Gastrocnemius medialis (tissue), 4 donors: ENCODE measurements around the gene MRC2.

Experiments used
- POLR2A ChIP-seq, 2 donors: fragments of 450-650 bp; IDR thresholded peaks; one replicate each; pipeline ENCODE4 v1.6.1; 2017; ENCODE audit warnings: antibody characterized with exemption in 2 of 2, mild to moderate bottlenecking in 2 of 2, moderate library complexity in 2 of 2
- TF ChIP-seq, protein P1 (sequence below), 5 experiments: fragments of 450-650 bp in 3 of 5; fragments of 200-600 bp in 2 of 5; sonication (generic) in 2 of 5; IDR thresholded peaks in 4 of 5; conservative IDR thresholded peaks in 1 of 5; 1 replicate in 4 of 5; 2 replicates in 1 of 5; pipeline ENCODE4 v1.5.1; 2016 to 2019; ENCODE audit warnings: antibody characterized with exemption in 5 of 5, mild to moderate bottlenecking in 3 of 5, moderate library complexity in 3 of 5

DNA sequence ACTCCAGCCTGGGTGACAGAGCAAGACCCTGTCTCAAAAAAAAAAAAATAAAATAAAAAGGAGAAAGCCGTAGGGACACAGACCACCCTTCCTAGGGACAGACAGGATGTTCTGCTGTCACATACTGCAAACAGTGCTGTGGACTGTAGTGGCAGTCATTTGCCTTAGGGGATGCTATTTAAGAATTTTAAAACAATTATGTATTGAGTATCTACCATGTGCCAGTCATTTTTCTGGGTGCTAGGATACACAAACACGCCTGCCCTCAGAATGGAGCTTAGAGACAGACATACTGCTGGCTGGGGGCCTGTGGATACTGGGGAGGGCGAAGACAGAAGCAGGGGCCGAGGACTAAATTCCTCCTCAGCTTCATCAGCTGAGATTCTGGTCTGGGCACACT lies 45.5 kb downstream of the MRC2 start:
- no peak for TF ChIP-seq POLR2A (IDR thresholded peaks at IDR 0.05)
- TF ChIP-seq, protein P1, sequence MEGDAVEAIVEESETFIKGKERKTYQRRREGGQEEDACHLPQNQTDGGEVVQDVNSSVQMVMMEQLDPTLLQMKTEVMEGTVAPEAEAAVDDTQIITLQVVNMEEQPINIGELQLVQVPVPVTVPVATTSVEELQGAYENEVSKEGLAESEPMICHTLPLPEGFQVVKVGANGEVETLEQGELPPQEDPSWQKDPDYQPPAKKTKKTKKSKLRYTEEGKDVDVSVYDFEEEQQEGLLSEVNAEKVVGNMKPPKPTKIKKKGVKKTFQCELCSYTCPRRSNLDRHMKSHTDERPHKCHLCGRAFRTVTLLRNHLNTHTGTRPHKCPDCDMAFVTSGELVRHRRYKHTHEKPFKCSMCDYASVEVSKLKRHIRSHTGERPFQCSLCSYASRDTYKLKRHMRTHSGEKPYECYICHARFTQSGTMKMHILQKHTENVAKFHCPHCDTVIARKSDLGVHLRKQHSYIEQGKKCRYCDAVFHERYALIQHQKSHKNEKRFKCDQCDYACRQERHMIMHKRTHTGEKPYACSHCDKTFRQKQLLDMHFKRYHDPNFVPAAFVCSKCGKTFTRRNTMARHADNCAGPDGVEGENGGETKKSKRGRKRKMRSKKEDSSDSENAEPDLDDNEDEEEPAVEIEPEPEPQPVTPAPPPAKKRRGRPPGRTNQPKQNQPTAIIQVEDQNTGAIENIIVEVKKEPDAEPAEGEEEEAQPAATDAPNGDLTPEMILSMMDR (IDR thresholded peaks at IDR 0.05 in 4 of 5, conservative IDR thresholded peaks at IDR 0.05 in 1 of 5) = no peak
